HepG2 (cell line): ENCODE measurements around the gene TLE7. TPM values are rescaled to one million over a fixed set of nuclear protein-coding genes. Genes with fewer than 3 reads are reported as not detected.

Experiments
- CENPT ChIP-seq: sonication (generic); formaldehyde crosslinking; IDR thresholded peaks from 2 replicates; pipeline ENCODE4 v1.8.0; 2022; ENCODE audit warnings: low read depth, mild to moderate bottlenecking, moderate library complexity, missing genetic modification reagents
- DZIP1 ChIP-seq: sonication (generic); formaldehyde crosslinking; IDR thresholded peaks from 2 replicates; pipeline ENCODE4 v1.5.0; 2020; ENCODE audit warnings: mild to moderate bottlenecking, missing genetic modification reagents
- FOXP4 ChIP-seq: sonication (generic); formaldehyde crosslinking; IDR thresholded peaks from 2 replicates; pipeline ENCODE4 v1.4.0; 2020; ENCODE audit warnings: missing genetic modification reagents
- MLXIP ChIP-seq: sonication (generic); formaldehyde crosslinking; IDR thresholded peaks from 2 replicates; pipeline ENCODE4 v1.9.0; 2021; ENCODE audit warnings: missing genetic modification reagents, borderline replicate concordance
- PBX2 ChIP-seq: IDR thresholded peaks from 2 replicates; pipeline ENCODE4 v1.6.1; 2016; ENCODE audit warnings: control low read depth
- REST ChIP-seq, 2 experiments: IDR thresholded peaks; 2 replicates each; pipeline ENCODE4 v1.6.1; 2011 to 2012; ENCODE audit warnings: low read length in 2 of 2, borderline replicate concordance in 1 of 2, low read depth in 1 of 2, mild to moderate bottlenecking in 1 of 2, moderate library complexity in 1 of 2
- SP2 ChIP-seq: sonication (generic); formaldehyde crosslinking; IDR thresholded peaks from 2 replicates; pipeline ENCODE4 v1.5.1; 2020; ENCODE audit warnings: mild to moderate bottlenecking, missing genetic modification reagents
- ZBTB14 ChIP-seq: sonication (generic); formaldehyde crosslinking; IDR thresholded peaks from 2 replicates; pipeline ENCODE4 v1.4.0; 2020; ENCODE audit warnings: missing genetic modification reagents
- ZNF501 ChIP-seq: sonication (generic); formaldehyde crosslinking; IDR thresholded peaks from 2 replicates; pipeline ENCODE4 v1.5.1; 2020; ENCODE audit warnings: mild to moderate bottlenecking, moderate library complexity, missing genetic modification reagents
- ZNF660 ChIP-seq: sonication (generic); formaldehyde crosslinking; IDR thresholded peaks from 2 replicates; pipeline ENCODE4 v1.5.1; 2020; ENCODE audit warnings: mild to moderate bottlenecking, low read depth, missing genetic modification reagents, borderline replicate concordance
- ZNF674 ChIP-seq: sonication (generic); formaldehyde crosslinking; IDR thresholded peaks from 2 replicates; pipeline ENCODE4 v1.5.0; 2020; ENCODE audit warnings: low read depth, mild to moderate bottlenecking, missing genetic modification reagents
- ZNF781 ChIP-seq: sonication (generic); formaldehyde crosslinking; IDR thresholded peaks from 2 replicates; pipeline ENCODE4 v1.5.1; 2020; ENCODE audit warnings: borderline replicate concordance, mild to moderate bottlenecking, missing genetic modification reagents; ENCODE audit errors: not compliant biosample characterization
- polyA plus RNA-seq, 8 experiments: library from polyadenylated mRNA; depleted of rRNA in 3 of 8; stranded (reverse) in 7 of 8; unstranded in 1 of 8; fragments of >200 nt; fragmentation: Illumina TruSeq in 4 of 8; extraction: Trizol in 4 of 8; gene quantifications; 2 replicates each; pipeline versions ENCODE4 v1.2.1 to v1.2.3, GENCODE V29; 2011 to 2016; ENCODE audit warnings: low read depth in 4 of 8, missing spikeins in 1 of 8, mixed read lengths in 1 of 8; ENCODE audit not compliant: insufficient read depth in 1 of 8
- total RNA-seq, 5 experiments: library from RNA; depleted of rRNA; stranded (reverse); fragments of >200 nt; fragmentation: Illumina TruSeq; extraction: Trizol; gene quantifications; 2 replicates each; pipeline ENCODE4 v1.2.3, GENCODE V29; 2016; ENCODE audit warnings: low read depth in 1 of 5

TLE7 gene
- total and polyA plus RNA-seq, 2 of the 13 experiments (the other 11 are each of a cell fraction or from before 2014, with no cell fraction given), result not detected

- TF ChIP-seq ZNF660 (CRISPR knock-in tag) (0 out of 2 replicates have a peak, but pooled peaks have one; percentile 52), REST (IDR thresholded peaks at IDR 0.05; ENCODE audit: borderline replicate concordance in 1 of 2, low read depth in 1 of 2, low read length in 2 of 2) (no peak; a peak in 1 of 4 replicates), FOXP4 (CRISPR knock-in tag) (peak; percentile 84), CENPT (CRISPR knock-in tag) (no peak), MLXIP (CRISPR knock-in tag) (no peak), ZNF501 (CRISPR knock-in tag) (peak; percentile 100), SP2 (peak; percentile 33; the same call in 1 of the 2 replicates), DZIP1 (no peak), PBX2 (CRISPR knock-in tag) (peak; percentile 65), ZBTB14 (CRISPR knock-in tag) (peak; percentile 61; the same call in 1 of the 2 replicates), ZNF674 (CRISPR knock-in tag) (0 out of 2 replicates have a peak, but pooled peaks have one; percentile 53), ZNF781 (CRISPR knock-in tag) (peak; percentile 52)
Observed at GRCh38 chr16:71426069-71426879, 15.6 kb downstream of the TLE7 start (continued).
